Nephron progenitor cell (in vitro differentiated cells): Measurements from ENCODE around the gene GRID2IP.
"Not testable (repeated sequence)": the region's sequence is repeated elsewhere in the genome, so short reads cannot be mapped to it uniquely, and the experiment has no call there.

ENCODE experiments used
- DNase-seq: peaks from one replicate; pipeline ENCODE4 v3.0.0; 2021
- H3K27ac Mint-ChIP-seq: 2 replicates; pipeline ENCODE4 v1.8.0; 2021; ENCODE audit warnings: mild to moderate bottlenecking, moderate library complexity, mixed read lengths
- H3K27me3 Mint-ChIP-seq: 2 replicates; pipeline ENCODE4 v1.8.0; 2021; ENCODE audit warnings: mild to moderate bottlenecking, low read depth, mixed read lengths; ENCODE audit not compliant: poor library complexity
- H3K36me3 Mint-ChIP-seq: 2 replicates; pipeline ENCODE4 v1.8.0; 2021; ENCODE audit warnings: low read depth, mixed read lengths
- H3K4me1 Mint-ChIP-seq: 2 replicates; pipeline ENCODE4 v1.8.0; 2021; ENCODE audit warnings: mixed read lengths
- H3K4me3 Mint-ChIP-seq: 2 replicates; pipeline ENCODE4 v1.8.0; 2021; ENCODE audit warnings: mild to moderate bottlenecking, moderate library complexity, mixed read lengths
- H3K9me3 Mint-ChIP-seq: 2 replicates; pipeline ENCODE4 v1.8.0; 2021; ENCODE audit warnings: mild to moderate bottlenecking, moderate library complexity, mixed read lengths
- TF ChIP-seq, protein P1 (sequence below): fragments of 200-600 bp; sonication (generic); IDR thresholded peaks from 2 replicates; pipeline ENCODE4 v1.5.0; 2021; ENCODE audit warnings: antibody characterized with exemption

Gene GRID2IP

DNA sequence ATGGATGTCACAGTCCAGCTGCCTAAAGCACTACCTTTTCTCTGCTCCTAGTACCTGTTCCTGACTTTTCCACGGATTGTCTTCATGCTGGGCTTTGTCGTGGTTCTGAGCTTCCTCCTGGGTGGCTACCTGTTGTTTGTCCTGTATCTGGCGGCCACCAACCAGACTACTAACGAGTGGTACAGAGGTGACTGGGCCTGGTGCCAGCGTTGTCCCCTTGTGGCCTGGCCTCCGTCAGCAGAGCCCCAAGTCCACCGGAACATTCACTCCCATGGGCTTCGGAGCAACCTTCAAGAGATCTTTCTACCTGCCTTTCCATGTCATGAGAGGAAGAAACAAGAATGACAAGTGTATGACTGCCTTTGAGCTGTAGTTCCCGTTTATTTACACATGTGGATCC, 37.3 kb upstream of the GRID2IP start:
- H3K4me3 Mint-ChIP-seq: peak overlapping the region; percentile 78
- peaks cover 18% of the 10 kb centered on the region for H3K4me1 Mint-ChIP-seq
- H3K9me3 Mint-ChIP-seq: no peaks in the 10 kb centered on the region
- H3K27me3 Mint-ChIP-seq: no peaks in the 10 kb centered on the region
- TF ChIP-seq, protein P1, sequence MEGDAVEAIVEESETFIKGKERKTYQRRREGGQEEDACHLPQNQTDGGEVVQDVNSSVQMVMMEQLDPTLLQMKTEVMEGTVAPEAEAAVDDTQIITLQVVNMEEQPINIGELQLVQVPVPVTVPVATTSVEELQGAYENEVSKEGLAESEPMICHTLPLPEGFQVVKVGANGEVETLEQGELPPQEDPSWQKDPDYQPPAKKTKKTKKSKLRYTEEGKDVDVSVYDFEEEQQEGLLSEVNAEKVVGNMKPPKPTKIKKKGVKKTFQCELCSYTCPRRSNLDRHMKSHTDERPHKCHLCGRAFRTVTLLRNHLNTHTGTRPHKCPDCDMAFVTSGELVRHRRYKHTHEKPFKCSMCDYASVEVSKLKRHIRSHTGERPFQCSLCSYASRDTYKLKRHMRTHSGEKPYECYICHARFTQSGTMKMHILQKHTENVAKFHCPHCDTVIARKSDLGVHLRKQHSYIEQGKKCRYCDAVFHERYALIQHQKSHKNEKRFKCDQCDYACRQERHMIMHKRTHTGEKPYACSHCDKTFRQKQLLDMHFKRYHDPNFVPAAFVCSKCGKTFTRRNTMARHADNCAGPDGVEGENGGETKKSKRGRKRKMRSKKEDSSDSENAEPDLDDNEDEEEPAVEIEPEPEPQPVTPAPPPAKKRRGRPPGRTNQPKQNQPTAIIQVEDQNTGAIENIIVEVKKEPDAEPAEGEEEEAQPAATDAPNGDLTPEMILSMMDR: no peak
- DNase-seq: no peak
- no peak overlapping the region for H3K27ac Mint-ChIP-seq
- peaks cover 53% of the 10 kb centered on the region for H3K36me3 Mint-ChIP-seq

DNA sequence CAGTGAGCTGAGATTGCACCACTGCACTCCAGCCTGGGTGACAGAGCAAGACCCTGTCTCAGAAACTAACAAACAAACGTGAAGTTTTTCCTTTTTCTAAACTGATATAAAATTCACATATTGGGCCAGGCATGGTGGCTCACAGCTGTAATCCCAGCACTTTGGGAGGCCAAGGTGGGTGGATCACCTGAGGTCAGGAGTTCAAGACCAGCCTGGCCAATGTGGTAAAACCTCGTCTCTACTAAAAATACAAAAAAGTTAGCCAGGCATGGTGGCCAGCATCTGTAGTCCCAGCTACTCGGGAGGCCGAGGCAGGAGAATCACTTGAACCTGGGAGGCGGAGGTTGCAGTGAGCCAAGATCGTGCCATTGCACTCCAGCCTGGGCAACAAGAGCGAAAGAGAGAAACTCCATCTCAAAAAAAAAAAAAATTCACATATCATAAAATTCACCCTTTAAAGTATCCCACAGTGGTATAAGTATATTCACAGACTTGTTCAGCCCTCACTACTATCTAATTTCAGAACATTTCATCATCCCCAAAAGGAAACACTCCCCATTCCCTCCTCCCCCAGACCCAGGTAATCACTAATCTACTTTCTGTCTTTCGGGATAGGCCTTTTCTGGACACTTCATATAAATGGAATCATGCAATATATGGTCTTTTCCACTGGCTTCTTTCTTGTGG, 34.6 kb upstream of the GRID2IP start:
- not testable (repeated sequence) for H3K27ac Mint-ChIP-seq

DNA sequence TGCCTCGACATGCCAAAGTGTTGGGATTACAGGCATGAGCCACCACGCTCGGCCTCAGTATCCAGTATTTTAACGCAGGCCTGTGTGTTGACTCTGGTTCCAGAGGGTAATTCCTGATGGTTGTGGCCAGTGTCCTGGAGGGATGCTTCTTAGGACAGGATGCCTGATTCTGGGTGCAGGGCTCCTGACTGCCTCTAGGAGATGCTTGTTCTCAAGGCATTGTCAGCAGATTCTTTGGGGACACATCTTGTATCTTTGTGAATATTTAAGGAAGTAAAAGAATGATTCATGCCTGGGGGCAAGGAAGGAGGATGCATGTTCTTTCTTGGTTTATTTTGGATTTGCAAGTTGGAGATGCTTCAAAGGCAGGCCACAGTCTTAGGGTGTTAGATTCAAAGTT, 28.2 kb upstream of the GRID2IP start:
- Mint-ChIP-seq H3K27me3 (peaks cover 3% of the 10 kb centered on the region), H3K36me3 (peaks cover 50% of the 10 kb centered on the region), H3K9me3 (no peaks in the 10 kb centered on the region), H3K4me3 (peak overlapping the region; percentile 91), H3K27ac (peak overlapping the region; percentile 74), H3K4me1 (peaks cover 31% of the 10 kb centered on the region)
- TF ChIP-seq, protein P1: no peak
- DNase-seq: no peak

More for the DNA sequence above, 34.6 kb upstream of the GRID2IP start:
- Mint-ChIP-seq H3K4me1 (peaks cover 15% of the 10 kb centered on the region), H3K36me3 (peaks cover 71% of the 10 kb centered on the region)
- not testable (repeated sequence) for DNase-seq, H3K27me3 Mint-ChIP-seq, H3K9me3 Mint-ChIP-seq, H3K4me3 Mint-ChIP-seq

DNA sequence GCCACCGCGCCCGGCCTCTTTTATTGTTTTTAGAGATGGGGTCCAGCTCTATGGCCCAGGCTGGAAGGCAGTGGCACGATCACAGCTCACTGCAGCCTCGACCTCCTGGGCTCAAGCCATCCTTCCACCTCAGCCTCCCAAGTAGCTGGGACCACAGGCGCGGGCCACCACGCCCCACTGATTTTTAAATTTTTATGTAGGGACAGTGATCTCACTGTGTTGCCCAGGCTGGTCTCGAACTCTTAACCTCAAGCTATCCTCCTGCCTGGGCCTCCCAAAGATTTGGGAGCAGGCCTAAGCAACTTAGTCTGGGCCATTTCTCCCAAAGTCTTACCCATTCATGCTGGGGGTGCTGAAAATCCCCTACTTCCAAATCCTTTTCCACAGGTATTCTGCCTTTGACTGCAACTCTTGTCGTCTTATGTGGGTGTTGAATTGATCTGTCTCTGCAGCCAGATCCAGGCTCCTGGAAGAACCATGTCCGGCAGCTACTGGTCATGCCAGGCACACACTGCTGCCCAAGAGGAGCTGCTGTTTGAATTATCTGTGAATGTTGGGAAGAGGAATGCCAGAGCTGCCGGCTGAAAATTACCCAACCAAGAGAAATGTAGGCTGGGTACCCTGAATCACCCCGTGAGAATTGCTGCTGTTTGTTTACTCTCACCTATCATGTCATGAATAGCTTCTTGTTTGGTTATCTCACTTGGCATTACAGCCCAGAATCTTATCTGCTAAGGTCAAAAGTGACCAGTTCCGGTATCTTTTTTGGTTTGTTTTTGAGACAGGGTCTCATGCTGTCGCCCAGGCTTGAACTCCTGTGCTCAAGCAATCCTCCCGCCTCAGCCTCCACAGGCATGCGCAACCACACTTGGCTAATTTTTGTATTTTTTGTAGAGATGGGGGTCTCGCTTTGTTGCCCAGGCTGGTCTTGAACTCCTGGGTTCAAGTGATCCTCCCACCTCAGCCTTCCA, 27.1 kb upstream of the GRID2IP start:
- Mint-ChIP-seq H3K9me3 (no peaks in the 10 kb centered on the region), H3K27ac (peak overlapping the region; percentile 86), H3K27me3 (peaks cover 7% of the 10 kb centered on the region), H3K36me3 (peaks cover 44% of the 10 kb centered on the region), H3K4me1 (peaks cover 31% of the 10 kb centered on the region), H3K4me3 (peak overlapping the region; percentile 91)
- no peak for DNase-seq
- TF ChIP-seq, protein P1: no peak

DNA sequence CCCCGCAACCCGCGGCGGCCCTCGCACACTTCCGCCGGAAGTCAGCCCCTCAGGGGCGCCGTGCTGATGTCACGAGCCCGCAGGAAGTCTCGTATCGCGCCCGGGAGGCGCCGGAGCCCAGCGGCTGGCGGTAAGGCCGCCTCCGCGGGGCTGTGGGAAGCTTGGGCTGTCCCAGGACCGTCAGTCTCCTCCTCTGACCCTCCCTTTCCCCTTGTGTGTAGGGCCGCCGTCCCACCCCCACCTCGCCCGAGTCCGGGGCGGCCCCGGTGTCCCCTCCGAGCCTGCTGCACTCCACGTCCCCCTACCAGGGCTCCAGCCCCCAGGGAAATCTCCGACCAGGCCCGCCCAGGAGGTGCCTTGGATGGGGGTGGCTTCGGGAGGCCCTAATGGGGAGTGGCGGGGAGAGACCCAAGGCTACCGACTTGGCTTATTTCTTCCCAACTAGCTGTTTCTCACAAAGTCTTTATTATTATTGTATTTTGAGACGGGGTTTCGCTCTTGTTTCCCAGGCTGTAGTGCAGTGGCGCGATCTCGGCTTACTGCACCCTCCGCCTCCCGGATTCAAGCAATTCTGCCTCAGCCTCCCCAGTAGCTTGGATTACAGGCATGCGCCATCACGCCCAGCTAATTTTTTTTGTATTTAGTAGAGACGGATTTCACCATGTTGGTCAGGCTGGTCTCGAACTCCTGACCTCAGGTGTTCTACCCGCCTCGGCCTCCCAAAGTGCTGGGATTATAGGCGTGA, 26.3 kb upstream of the GRID2IP start, which contains the start of gene ZDHHC4:
Gene ZDHHC4, plus strand, starts transcription at position 86 of the 745 bp plus-strand sequence. CDS start 3,108 bp downstream, outside the sequence.
- TF ChIP-seq, protein P1: no peak
- H3K9me3 Mint-ChIP-seq: no peaks in the 10 kb centered on the region

DNA sequence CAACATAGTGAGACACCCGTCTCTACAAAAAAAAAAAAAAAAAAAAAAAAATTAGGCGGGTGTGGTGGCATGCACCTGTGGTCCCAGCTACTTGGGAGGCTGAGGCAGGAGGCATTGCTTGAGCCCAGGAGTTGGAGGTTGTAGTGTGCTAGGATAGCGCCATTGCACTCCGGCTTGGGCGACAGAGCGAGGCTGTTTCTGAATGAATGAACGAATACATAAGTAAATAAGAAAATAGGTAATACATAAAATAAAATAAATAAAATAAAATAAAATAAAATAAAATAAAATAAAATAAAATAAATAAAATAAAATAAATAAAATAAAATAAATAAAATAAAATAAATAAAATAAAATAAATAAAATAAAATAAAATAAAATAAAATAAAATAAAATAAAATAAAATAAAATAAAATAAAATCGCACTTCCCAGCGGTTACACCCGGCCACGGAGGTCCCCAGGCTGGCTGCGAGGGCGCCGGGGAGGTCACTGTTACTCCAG, 25.7 kb upstream of the GRID2IP start:
- Mint-ChIP-seq H3K4me1 (peaks cover 31% of the 10 kb centered on the region), H3K4me3 (peak overlapping the region; percentile 91), H3K36me3 (peaks cover 30% of the 10 kb centered on the region), H3K27me3 (peaks cover 18% of the 10 kb centered on the region)
- H3K9me3 Mint-ChIP-seq, H3K27ac Mint-ChIP-seq, DNase-seq: not testable (repeated sequence)

More for the DNA sequence above, 26.3 kb upstream of the GRID2IP start, which contains the start of gene ZDHHC4:
- Mint-ChIP-seq H3K4me1 (peaks cover 31% of the 10 kb centered on the region), H3K4me3 (peak within 1 kb of the TSS; percentile 91), H3K36me3 (peaks cover 37% of the 10 kb centered on the region), H3K27me3 (peaks cover 14% of the 10 kb centered on the region), H3K27ac (peak within 1 kb of the TSS; percentile 96)
- peak; percentile 84 for DNase-seq
